G401.6 (cell line): ENCODE results near the gene DST.
"Not testable (repeated sequence)": the region's sequence is repeated elsewhere in the genome, so short reads cannot be mapped to it uniquely, and the experiment has no call there.

ENCODE experiments used
- FAIRE-seq: peaks from 2 replicates; lab custom pipeline; 2012; peaks lifted over from hg19 to GRCh38; lab: Jason Lieb, UNC

DST gene

GRCh38 chr6:56570413-56571359 is 72.0 kb downstream of the DST start:
- peak; percentile 67 for FAIRE-seq

GRCh38 chr6:56567501-56567900 is 75.2 kb downstream of the DST start:
- no peak for FAIRE-seq

- FAIRE-seq, result not testable (repeated sequence)
Measured at GRCh38 chr6:56562730-56563129, 80.0 kb downstream of the DST start.

GRCh38 chr6:56556751-56557540 is 85.7 kb downstream of the DST start:
- FAIRE-seq, result no peak

GRCh38 chr6:56555438-56555872 is 87.2 kb downstream of the DST start:
- no peak for FAIRE-seq

GRCh38 chr6:56552187-56553130 is 90.2 kb downstream of the DST start:
- no peak for FAIRE-seq

GRCh38 chr6:56551409-56552120 is 91.1 kb downstream of the DST start:
- no peak for FAIRE-seq

GRCh38 chr6:56550301-56550700 is 92.4 kb downstream of the DST start:
- no peak for FAIRE-seq

- FAIRE-seq, result no peak
Measured at GRCh38 chr6:56549014-56549413, 93.7 kb downstream of the DST start.

- no peak for FAIRE-seq
Measured at GRCh38 chr6:56547687-56548086, 95.0 kb downstream of the DST start.

- peak; percentile 97 for FAIRE-seq
Measured at GRCh38 chr6:56542364-56543331, 100.0 kb downstream of the DST start.

- FAIRE-seq, result no peak
Measured at GRCh38 chr6:56541741-56542360, 100.8 kb downstream of the DST start.

GRCh38 chr6:56541030-56541600 is 101.6 kb downstream of the DST start:
- FAIRE-seq, result no peak

- FAIRE-seq, result no peak
Measured at GRCh38 chr6:56540232-56541029, 102.3 kb downstream of the DST start.

- FAIRE-seq, result no peak
Measured at GRCh38 chr6:56539527-56540105, 103.1 kb downstream of the DST start.

- no peak for FAIRE-seq
Measured at GRCh38 chr6:56538851-56539250, 103.8 kb downstream of the DST start.

- no peak for FAIRE-seq
Measured at GRCh38 chr6:56537223-56537770, 105.4 kb downstream of the DST start.

- no peak for FAIRE-seq
Measured at GRCh38 chr6:56536536-56536935, 106.2 kb downstream of the DST start.
